Spleen (tissue), 11 donors: ENCODE data around the gene TMEM218. TPM values are rescaled to one million over a fixed set of nuclear protein-coding genes. Genes with fewer than 3 reads are reported as not detected.

ENCODE experiments used
- DNase-seq: peaks from one replicate; pipeline ENCODE4 v3.0.0-alpha.2; 2020
- H3K27ac ChIP-seq, 8 donors: fragments of 200-600 bp; sonication (generic) in 7 of 8; 1 replicate in 4 of 8; 2 replicates in 4 of 8; pipeline versions ENCODE4 v1.5.0 to v1.8.0; 2016 to 2021; ENCODE audit warnings: inconsistent platforms in 4 of 8, mild to moderate bottlenecking in 4 of 8, moderate library complexity in 1 of 8
- H3K27me3 ChIP-seq, 7 donors: fragments of 200-600 bp; sonication (generic) in 6 of 7; replicated peaks in 1 of 7; 1 replicate in 4 of 7; 2 replicates in 3 of 7; pipeline versions ENCODE4 v1.5.0 to v1.8.0; 2016 to 2021; ENCODE audit warnings: inconsistent platforms in 3 of 7, mild to moderate bottlenecking in 1 of 7
- H3K36me3 ChIP-seq, 6 donors: fragments of 200-600 bp; sonication (generic) in 5 of 6; 1 replicate in 4 of 6; 2 replicates in 2 of 6; pipeline versions ENCODE4 v1.5.0 to v1.8.0; 2016 to 2021; ENCODE audit warnings: inconsistent platforms in 2 of 6
- H3K4me1 ChIP-seq, 6 donors: fragments of 200-600 bp; sonication (generic) in 5 of 6; 1 replicate in 3 of 6; 2 replicates in 3 of 6; pipeline versions ENCODE4 v1.5.0 to v1.8.0; 2016 to 2021; ENCODE audit warnings: inconsistent platforms in 3 of 6
- H3K4me3 ChIP-seq, 8 donors: fragments of 200-600 bp; sonication (generic) in 7 of 8; 1 replicate in 4 of 8; 2 replicates in 4 of 8; pipeline versions ENCODE4 v1.5.0 to v1.8.0; 2016 to 2021; ENCODE audit warnings: inconsistent platforms in 4 of 8, mild to moderate bottlenecking in 4 of 8, moderate library complexity in 2 of 8
- H3K9me3 ChIP-seq, 8 donors: fragments of 200-600 bp; sonication (generic) in 7 of 8; 1 replicate in 4 of 8; 2 replicates in 4 of 8; pipeline versions ENCODE4 v1.5.0 to v1.8.0; 2016 to 2021; ENCODE audit warnings: inconsistent platforms in 4 of 8
- POLR2A ChIP-seq, 3 donors: fragments of 450-650 bp; IDR thresholded peaks; one replicate each; pipeline ENCODE4 v1.5.1; 2017; ENCODE audit warnings: antibody characterized with exemption in 3 of 3, mild to moderate bottlenecking in 1 of 3
- POLR2AphosphoS5 ChIP-seq, 3 donors: sonication (generic); formaldehyde crosslinking; IDR thresholded peaks; one replicate each; pipeline ENCODE4 v1.5.1; 2017; ENCODE audit warnings: antibody characterized with exemption in 3 of 3
- WGBS, 5 donors: extraction: QIAGEN DNeasy Blood & Tissue Kit in 3 of 5; methylation state at CpG; one replicate each; pipeline versions ENCODE4 v1.1.5 to v1.1.7; 2013 to 2018; 5-methylcytosine and 5-hydroxymethylcytosine counted together
- intact Hi-C: fragments of 100-400 bp; cut with DNase I; formaldehyde crosslinking; loops from one replicate; pipeline ENCODE4 v1.15.0; 2023; ENCODE audit warnings: low total_unique reads
- polyA plus RNA-seq, 3 donors: library from polyadenylated mRNA; stranded (reverse); fragments of 200-250 nt; gene quantifications; one replicate each; pipeline ENCODE4 v1.2.1, GENCODE V29; 2013
- total RNA-seq, 7 donors: library from RNA; depleted of rRNA in 3 of 7; stranded (reverse); fragments of >200 nt in 3 of 7; fragmentation: NEBNext Ultra II Directional in 4 of 7; extraction: Animal tissue kit (Norgen Biotek cat#: 25700) in 4 of 7; gene quantifications; one replicate each; pipeline versions ENCODE4 v1.1.0 to v1.2.1, GENCODE V29; 2016 to 2021
- TF ChIP-seq, protein P1 (sequence below), 11 experiments: fragments of 200-600 bp in 7 of 11; fragments of 450-650 bp in 4 of 11; sonication (generic) in 4 of 11; IDR thresholded peaks in 8 of 11; conservative IDR thresholded peaks in 3 of 11; 1 replicate in 7 of 11; 2 replicates in 4 of 11; pipeline versions ENCODE4 v1.4.0 to v1.8.0; 2016 to 2021; ENCODE audit warnings: antibody characterized with exemption in 11 of 11, inconsistent platforms in 4 of 11, mild to moderate bottlenecking in 1 of 11
- donor health status: healthy with polysubstance abuse.
- donor health status: DM: no; HTN: no; CAD: no; lungs with moderate emphysema.
- donor health status: DM: no; HTN: no; CAD: no.
- donor health status: Bipolar disorder and iron deficiency.
- donor health status: healthy.
- donor health status: DM: no; HTN: no; CAD: no.
- donor health status: DM: yes; HTN: yes; CAD: no.

TMEM218 gene
- total and polyA plus RNA-seq, 10 donors = 12.0 to 34.7 (median 20.7) TPM

DNA sequence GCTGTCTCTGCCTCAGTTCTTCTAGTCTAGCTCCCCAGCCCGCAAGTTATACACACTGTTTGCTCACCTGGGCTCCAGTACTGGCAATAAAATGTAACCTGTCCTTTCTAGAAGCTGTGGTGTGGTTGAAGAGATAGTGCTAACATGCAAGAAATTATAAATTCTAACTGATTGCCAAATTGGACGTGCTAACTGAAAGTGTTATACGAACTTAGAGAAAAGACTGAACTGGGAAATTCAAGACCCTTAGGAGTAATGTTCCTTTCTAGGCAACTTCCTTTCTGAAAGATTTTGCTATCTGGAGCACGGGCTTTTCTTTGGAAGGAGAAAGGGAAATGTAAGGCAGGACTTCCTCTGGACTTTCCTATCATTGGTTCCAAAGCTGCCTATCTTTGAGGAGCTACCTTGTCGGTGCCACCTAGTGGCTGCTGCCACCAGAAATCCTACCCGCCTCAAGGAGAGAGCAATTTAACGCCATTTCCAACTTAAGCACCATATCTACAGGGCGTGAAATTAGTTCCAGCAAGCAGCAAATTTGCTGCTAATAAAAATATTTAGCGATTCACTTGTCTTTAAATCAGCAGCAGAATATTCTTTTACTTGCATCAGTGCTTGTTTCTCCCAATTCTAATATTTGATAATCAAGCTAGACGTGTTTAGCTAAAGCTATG is 12.7 kb upstream of the TMEM218 start:
- Histone ChIP-seq H3K4me3 (peak overlapping the region in 1 of 8 donors; percentile 45), H3K9me3 (no peaks in the 10 kb centered on the region), H3K27ac (peak overlapping the region in 4 of 8 donors; percentile 0 to 56 (median 40)), H3K27me3 (peaks cover 0 to 12% (median 0%) of the 10 kb centered on the region in 7 donors), H3K36me3 (no peaks in the 10 kb centered on the region), H3K4me1 (peaks cover 0 to 11% (median 6%) of the 10 kb centered on the region in 6 donors)
- TF ChIP-seq, protein P1, sequence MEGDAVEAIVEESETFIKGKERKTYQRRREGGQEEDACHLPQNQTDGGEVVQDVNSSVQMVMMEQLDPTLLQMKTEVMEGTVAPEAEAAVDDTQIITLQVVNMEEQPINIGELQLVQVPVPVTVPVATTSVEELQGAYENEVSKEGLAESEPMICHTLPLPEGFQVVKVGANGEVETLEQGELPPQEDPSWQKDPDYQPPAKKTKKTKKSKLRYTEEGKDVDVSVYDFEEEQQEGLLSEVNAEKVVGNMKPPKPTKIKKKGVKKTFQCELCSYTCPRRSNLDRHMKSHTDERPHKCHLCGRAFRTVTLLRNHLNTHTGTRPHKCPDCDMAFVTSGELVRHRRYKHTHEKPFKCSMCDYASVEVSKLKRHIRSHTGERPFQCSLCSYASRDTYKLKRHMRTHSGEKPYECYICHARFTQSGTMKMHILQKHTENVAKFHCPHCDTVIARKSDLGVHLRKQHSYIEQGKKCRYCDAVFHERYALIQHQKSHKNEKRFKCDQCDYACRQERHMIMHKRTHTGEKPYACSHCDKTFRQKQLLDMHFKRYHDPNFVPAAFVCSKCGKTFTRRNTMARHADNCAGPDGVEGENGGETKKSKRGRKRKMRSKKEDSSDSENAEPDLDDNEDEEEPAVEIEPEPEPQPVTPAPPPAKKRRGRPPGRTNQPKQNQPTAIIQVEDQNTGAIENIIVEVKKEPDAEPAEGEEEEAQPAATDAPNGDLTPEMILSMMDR (IDR thresholded peaks at IDR 0.05 in 8 of 11, conservative IDR thresholded peaks at IDR 0.05 in 3 of 11) = peak in 9 of 11 experiments; percentile 10 to 70 (median 55)
- TF ChIP-seq POLR2AphosphoS5 (IDR thresholded peaks at IDR 0.05) (peak in 1 of 3 donors; percentile 16), POLR2A (IDR thresholded peaks at IDR 0.05) (no peak)
- DNase-seq = peak; percentile 75
- intact Hi-C loops = no loop called here
- WGBS, 5 donors = 59 to 70% (median 64%) methylated on average over 10 of the region's 10 CpGs

GRCh38 chr11:125123194-125123946 is 11.9 kb upstream of the TMEM218 start:
- peak overlapping the region in 3 of 8 donors; percentile 37 to 56 (median 43) for H3K27ac ChIP-seq
- 90 to 94% (median 93%) methylated on average over 4 of the region's 4 CpGs for WGBS, 5 donors

DNA sequence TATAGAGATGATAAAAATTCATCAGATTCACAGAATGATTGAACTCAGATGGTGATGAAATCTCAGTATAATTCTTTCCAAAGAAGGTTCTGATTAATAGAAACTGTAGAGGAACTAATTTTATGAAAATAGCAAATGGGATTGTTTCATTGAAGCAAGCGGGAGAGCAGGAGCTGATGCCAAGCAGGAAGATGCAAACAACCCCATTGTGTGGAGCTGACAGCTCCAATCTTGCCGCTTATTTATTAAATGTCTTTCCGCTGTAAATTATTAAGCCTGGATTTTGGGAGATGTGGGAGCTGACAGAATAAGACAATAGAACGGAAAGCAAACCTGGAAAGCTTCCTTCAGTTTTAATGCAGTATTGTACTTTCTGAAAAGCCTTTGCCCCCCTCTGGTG is 6.0 kb upstream of the TMEM218 start:
- 62 to 82% (median 74%) methylated on average over 4 of the region's 4 CpGs for WGBS, 5 donors
- intact Hi-C loops = no loop called here

More at GRCh38 chr11:125123194-125123946, 11.9 kb upstream of the TMEM218 start:
- Histone ChIP-seq H3K36me3 (no peaks in the 10 kb centered on the region), H3K4me1 (peaks cover 0 to 11% (median 6%) of the 10 kb centered on the region in 6 donors), H3K27me3 (peaks cover 0 to 12% (median 0%) of the 10 kb centered on the region in 7 donors), H3K4me3 (peak overlapping the region in 1 of 8 donors; percentile 45), H3K9me3 (no peaks in the 10 kb centered on the region)
- DNase-seq = no peak
- intact Hi-C loops = no loop called here
- TF ChIP-seq POLR2A (IDR thresholded peaks at IDR 0.05) (no peak), POLR2AphosphoS5 (IDR thresholded peaks at IDR 0.05) (no peak)
- TF ChIP-seq, protein P1 (IDR thresholded peaks at IDR 0.05 in 8 of 11, conservative IDR thresholded peaks at IDR 0.05 in 3 of 11) = no peak

GRCh38 chr11:125114518-125114917 is 3.1 kb upstream of the TMEM218 start:
- no peaks in the 10 kb centered on the region for H3K9me3 ChIP-seq
- 64 to 78% (median 73%) methylated on average over 8 of the region's 8 CpGs for WGBS, 5 donors
- no peak overlapping the region for H3K4me3 ChIP-seq
- DNase-seq = no peak
- no peaks in the 10 kb centered on the region for H3K36me3 ChIP-seq
- TF ChIP-seq POLR2AphosphoS5 (IDR thresholded peaks at IDR 0.05) (no peak), POLR2A (IDR thresholded peaks at IDR 0.05) (no peak)
- TF ChIP-seq, protein P1 (IDR thresholded peaks at IDR 0.05 in 8 of 11, conservative IDR thresholded peaks at IDR 0.05 in 3 of 11) = no peak
- peaks cover 0 to 24% (median 0%) of the 10 kb centered on the region in 7 donors for H3K27me3 ChIP-seq
- intact Hi-C loops = no loop called here
- no peak overlapping the region for H3K27ac ChIP-seq
- peaks cover 5 to 18% (median 14%) of the 10 kb centered on the region in 6 donors for H3K4me1 ChIP-seq

More for the DNA sequence above, 6.0 kb upstream of the TMEM218 start:
- Histone ChIP-seq H3K36me3 (no peaks in the 10 kb centered on the region), H3K4me3 (no peak overlapping the region), H3K9me3 (no peaks in the 10 kb centered on the region), H3K27me3 (peaks cover 0 to 24% (median 0%) of the 10 kb centered on the region in 7 donors), H3K27ac (no peak overlapping the region), H3K4me1 (no peaks in the 10 kb centered on the region)
- DNase-seq = no peak
- no peak for TF ChIP-seq POLR2A (IDR thresholded peaks at IDR 0.05)
